ENCODE measurements around the gene CST9. TPM values are rescaled to one million over a fixed set of nuclear protein-coding genes. Genes with fewer than 3 reads are reported as not detected.
A peak's percentile ranks its signal among the peaks of the same experiment; 100 is the strongest.

CST9 gene, protein sequence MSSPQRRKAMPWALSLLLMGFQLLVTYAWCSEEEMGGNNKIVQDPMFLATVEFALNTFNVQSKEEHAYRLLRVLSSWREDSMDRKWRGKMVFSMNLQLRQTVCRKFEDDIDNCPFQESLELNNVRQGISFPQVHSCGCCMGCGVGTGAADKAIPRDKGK
- under 1 TPM in 1 of 4 donors, not detected in 3; 0.44 TPM for total RNA-seq

- DNase-seq (ENCODE audit: low spot score in 2 of 2) = no peak
- Histone ChIP-seq H3K4me3 (no peak within 1 kb of the TSS), H3K9me3 (no peaks in the 10 kb centered on the region), H3K27ac (peak within 1 kb of the TSS in 1 of 4 donors; percentile 53), H3K4me1 (peaks cover 0 to 10% (median 2%) of the 10 kb centered on the region in 4 donors), H3K27me3 (no peaks in the 10 kb centered on the region), H3K36me3 (no peaks in the 10 kb centered on the region)
- TF ChIP-seq POLR2A (IDR thresholded peaks at IDR 0.05) (no peak), EP300 (IDR thresholded peaks at IDR 0.05) (no peak)
- TF ChIP-seq, protein P1, sequence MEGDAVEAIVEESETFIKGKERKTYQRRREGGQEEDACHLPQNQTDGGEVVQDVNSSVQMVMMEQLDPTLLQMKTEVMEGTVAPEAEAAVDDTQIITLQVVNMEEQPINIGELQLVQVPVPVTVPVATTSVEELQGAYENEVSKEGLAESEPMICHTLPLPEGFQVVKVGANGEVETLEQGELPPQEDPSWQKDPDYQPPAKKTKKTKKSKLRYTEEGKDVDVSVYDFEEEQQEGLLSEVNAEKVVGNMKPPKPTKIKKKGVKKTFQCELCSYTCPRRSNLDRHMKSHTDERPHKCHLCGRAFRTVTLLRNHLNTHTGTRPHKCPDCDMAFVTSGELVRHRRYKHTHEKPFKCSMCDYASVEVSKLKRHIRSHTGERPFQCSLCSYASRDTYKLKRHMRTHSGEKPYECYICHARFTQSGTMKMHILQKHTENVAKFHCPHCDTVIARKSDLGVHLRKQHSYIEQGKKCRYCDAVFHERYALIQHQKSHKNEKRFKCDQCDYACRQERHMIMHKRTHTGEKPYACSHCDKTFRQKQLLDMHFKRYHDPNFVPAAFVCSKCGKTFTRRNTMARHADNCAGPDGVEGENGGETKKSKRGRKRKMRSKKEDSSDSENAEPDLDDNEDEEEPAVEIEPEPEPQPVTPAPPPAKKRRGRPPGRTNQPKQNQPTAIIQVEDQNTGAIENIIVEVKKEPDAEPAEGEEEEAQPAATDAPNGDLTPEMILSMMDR (IDR thresholded peaks at IDR 0.05) = no peak
- 64 to 66% methylated on average over 15 to 16 of the region's 16 CpGs for WGBS, 2 donors
Observed at GRCh38 chr20:23605867-23606651, at the start of gene CST9. CST9 (minus strand) TSS chr20:23605917; CDS start chr20:23605864, 53 bp downstream.

DNA sequence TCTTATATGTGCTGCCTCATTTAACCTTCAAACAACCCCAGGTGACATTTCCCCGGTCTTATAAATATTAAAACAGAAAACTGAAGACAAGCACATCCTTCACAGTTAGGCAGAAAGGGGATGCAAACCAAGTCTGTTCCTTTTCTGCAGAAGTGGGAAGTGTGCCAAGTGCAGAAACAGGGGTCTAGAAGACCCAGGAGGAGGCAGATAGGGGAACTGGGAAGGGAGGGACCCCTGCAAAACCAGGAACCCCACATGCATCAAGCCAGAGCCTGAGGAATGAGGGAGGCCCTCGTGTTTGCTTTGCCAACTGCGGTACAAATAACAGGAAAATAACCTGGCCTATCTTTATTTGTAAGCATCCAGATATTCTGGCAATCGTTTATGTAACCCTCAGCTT is 49.0 kb upstream of the CST9 start:
- DNase-seq (ENCODE audit: low spot score in 2 of 2) = no peak
- Histone ChIP-seq H3K27me3 (no peaks in the 10 kb centered on the region), H3K36me3 (no peaks in the 10 kb centered on the region), H3K4me1 (peaks cover 7 to 48% (median 39%) of the 10 kb centered on the region in 4 donors), H3K9me3 (no peaks in the 10 kb centered on the region), H3K27ac (peak overlapping the region; percentile 51 to 91 (median 86)), H3K4me3 (no peak overlapping the region)
- TF ChIP-seq EP300 (IDR thresholded peaks at IDR 0.05) = no peak
- TF ChIP-seq POLR2A (IDR thresholded peaks at IDR 0.05) = no peak
- TF ChIP-seq, protein P1 (IDR thresholded peaks at IDR 0.05) = no peak
- WGBS, 2 donors = 19 to 31% methylated on average over 4 of the region's 4 CpGs

- peaks cover 7 to 48% (median 39%) of the 10 kb centered on the region in 4 donors for H3K4me1 ChIP-seq
- no peak overlapping the region for H3K4me3 ChIP-seq
- no peaks in the 10 kb centered on the region for H3K9me3 ChIP-seq
- TF ChIP-seq, protein P1 (IDR thresholded peaks at IDR 0.05) = no peak
- TF ChIP-seq EP300 (IDR thresholded peaks at IDR 0.05) (no peak), POLR2A (IDR thresholded peaks at IDR 0.05) (no peak)
- no peaks in the 10 kb centered on the region for H3K36me3 ChIP-seq
- peak overlapping the region; percentile 51 to 91 (median 86) for H3K27ac ChIP-seq
- 48 to 73% methylated on average over 2 of the region's 2 CpGs for WGBS, 2 donors
- H3K27me3 ChIP-seq = no peaks in the 10 kb centered on the region
- no peak for DNase-seq (ENCODE audit: low spot score in 2 of 2)
Observed at GRCh38 chr20:23654000-23654399, 48.3 kb upstream of the CST9 start.

DNA sequence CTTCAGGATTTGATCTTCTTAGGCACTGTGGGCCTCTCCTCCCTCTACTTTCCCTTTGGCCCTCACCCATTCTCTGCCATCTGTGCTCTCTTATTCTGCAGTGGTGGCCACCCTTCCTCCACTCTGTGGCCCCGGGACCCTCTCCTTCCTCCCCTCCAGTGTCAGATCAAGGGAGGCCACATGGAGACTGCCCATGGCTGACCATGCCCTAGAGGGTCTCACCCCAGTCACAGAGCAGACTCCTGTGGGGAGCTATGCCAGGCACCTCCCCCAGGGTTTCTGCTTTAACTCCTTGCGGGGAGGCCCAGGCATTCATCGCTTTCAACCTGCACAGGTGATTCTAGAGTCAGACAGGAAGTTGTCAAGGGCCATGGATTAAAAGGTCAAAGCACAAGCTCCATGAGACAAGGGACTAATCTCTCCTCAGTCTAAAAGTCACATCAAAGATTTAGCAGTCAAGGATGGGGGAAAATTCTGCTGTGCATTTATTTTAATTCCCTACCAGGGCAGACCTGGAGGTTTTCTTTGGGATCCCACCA is 47.8 kb upstream of the CST9 start:
- peaks cover 7 to 48% (median 39%) of the 10 kb centered on the region in 4 donors for H3K4me1 ChIP-seq
- no peaks in the 10 kb centered on the region for H3K9me3 ChIP-seq
- TF ChIP-seq POLR2A (IDR thresholded peaks at IDR 0.05) (no peak), EP300 (IDR thresholded peaks at IDR 0.05) (no peak)
- TF ChIP-seq, protein P1 (IDR thresholded peaks at IDR 0.05) = no peak
- H3K27me3 ChIP-seq = no peaks in the 10 kb centered on the region
- no peak overlapping the region for H3K4me3 ChIP-seq
- 76 to 80% methylated on average over 3 of the region's 3 CpGs for WGBS, 2 donors
- H3K36me3 ChIP-seq = no peaks in the 10 kb centered on the region
- H3K27ac ChIP-seq = peak overlapping the region; percentile 51 to 91 (median 75)
- no peak for DNase-seq (ENCODE audit: low spot score in 2 of 2)

DNA sequence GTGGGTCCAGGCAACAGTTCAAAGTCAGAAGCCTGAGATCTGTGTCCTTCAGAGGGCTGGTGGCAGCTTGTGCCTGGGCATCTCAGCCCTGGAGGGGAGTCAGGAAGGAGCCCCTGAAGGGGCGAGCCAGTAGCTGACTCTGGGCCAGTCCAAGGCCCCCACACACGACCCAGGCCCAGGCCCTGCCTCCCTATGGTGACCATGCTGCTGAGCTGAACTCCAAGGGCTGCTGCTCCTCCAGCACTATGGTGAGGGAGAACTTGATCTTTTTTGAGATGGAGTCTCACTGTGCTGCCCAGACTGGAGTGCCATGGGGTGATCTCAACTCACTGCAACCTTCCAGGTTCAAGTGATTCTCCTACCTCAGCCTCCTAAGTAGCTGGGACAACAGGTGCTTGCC is 47.2 kb upstream of the CST9 start:
- Histone ChIP-seq H3K27ac (peak overlapping the region; percentile 31 to 91 (median 70)), H3K27me3 (no peaks in the 10 kb centered on the region), H3K9me3 (no peaks in the 10 kb centered on the region), H3K4me1 (peaks cover 7 to 48% (median 39%) of the 10 kb centered on the region in 4 donors), H3K4me3 (no peak overlapping the region), H3K36me3 (no peaks in the 10 kb centered on the region)
- DNase-seq (ENCODE audit: low spot score in 2 of 2) = no peak
- TF ChIP-seq EP300 (IDR thresholded peaks at IDR 0.05) = no peak
- TF ChIP-seq, protein P1 (IDR thresholded peaks at IDR 0.05) = no peak
- TF ChIP-seq POLR2A (IDR thresholded peaks at IDR 0.05) = no peak
- WGBS, 2 donors = 73 to 90% methylated on average over 2 of the region's 2 CpGs
